ENCODE results near the gene PPIL1. TPM values are rescaled to one million over a fixed set of nuclear protein-coding genes. Genes with fewer than 3 reads are reported as not detected.
A peak's percentile ranks its signal among the peaks of the same experiment; 100 is the strongest.

PPIL1 gene
- total and polyA plus RNA-seq, 2 of the 8 experiments (the other 6 are each of a cell fraction or from before 2014, with no cell fraction given): 83.7 to 86.5 TPM

GRCh38 chr6:36857325-36857724 lies 17.3 kb downstream of the PPIL1 start:
- no peak overlapping the region for H3K18ac ChIP-seq (ENCODE audit: extremely low read depth, low read length)
- peaks cover 0 to 3% of the 10 kb centered on the region in 2 experiments; a peak in 2 of 4 replicates for H3K9me3 ChIP-seq (ENCODE audit: insufficient read depth in 2 of 2, low read depth in 1 of 2, low read length in 1 of 2)
- no peak overlapping the region for H4K5ac ChIP-seq (ENCODE audit: insufficient read length, low read depth, low read length)
- H2BK5ac ChIP-seq (ENCODE audit: low read depth, low read length): no peak overlapping the region; the same call in 1 of the 2 replicates
- H2BK120ac ChIP-seq (replicated peaks; ENCODE audit: low read depth, low read length): no peak overlapping the region
- POLR2A ChIA-PET (ENCODE audit: partially characterized antibody): interaction anchor here (1.0 kb wide), 1 partner anchor 17 kb away, joined by 5 read pairs; no protein-coding TSS in a partner anchor
- no peak overlapping the region for H3K27ac ChIP-seq (ENCODE audit: low read depth, low read length)
- no peak for DNase-seq (ENCODE audit: low read depth in 1 of 2, low spot score in 2 of 2)
- H3K36me3 ChIP-seq (ENCODE audit: control insufficient read depth in 2 of 4, insufficient read depth in 4 of 4, low read length in 3 of 4): peaks cover 9 to 49% (median 18%) of the 10 kb centered on the region in 4 experiments; a peak in 7 of 8 replicates
- H4K91ac ChIP-seq (replicated peaks; ENCODE audit: insufficient read length, low read length): no peak overlapping the region
- H3K23ac ChIP-seq (ENCODE audit: insufficient read length): no peak overlapping the region
- H4K20me1 ChIP-seq (replicated peaks in 1 of 2; ENCODE audit: control insufficient read depth in 1 of 2, insufficient read depth in 2 of 2, low read length in 2 of 2): no peaks in the 10 kb centered on the region
- H3K4me1 ChIP-seq (replicated peaks in 1 of 4; ENCODE audit: control insufficient read depth in 3 of 4, insufficient read depth in 4 of 4, low read length in 3 of 4): peaks cover 2 to 11% (median 3%) of the 10 kb centered on the region in 4 experiments; a peak in 5 of 7 replicates
- H3K14ac ChIP-seq (ENCODE audit: insufficient read length): no peak overlapping the region
- no peak overlapping the region for H2BK20ac ChIP-seq (ENCODE audit: low read length)
- H3K4ac ChIP-seq (replicated peaks; ENCODE audit: insufficient read length, low read depth, low read length): no peak overlapping the region
- H3K23me2 ChIP-seq (ENCODE audit: low read depth, low read length): no peaks in the 10 kb centered on the region
- 0 out of 2 replicates have a peak overlapping the region, but pooled peaks have one; percentile 27 for H2BK12ac ChIP-seq (ENCODE audit: low read depth, low read length)
- no peak overlapping the region for H2AFZ ChIP-seq (ENCODE audit: low read length)
- no peak overlapping the region for H2BK15ac ChIP-seq (ENCODE audit: low read length)
- TF ChIP-seq RBBP5 (IDR thresholded peaks at IDR 0.05; ENCODE audit: borderline replicate concordance, low read depth, low read length): no peak
- TF ChIP-seq E2F6 (IDR thresholded peaks at IDR 0.05): no peak
- TF ChIP-seq SP2 (IDR thresholded peaks at IDR 0.05; ENCODE audit: low read length): no peak
- TF ChIP-seq ATF2 (IDR thresholded peaks at IDR 0.05; ENCODE audit: low read length): no peak
- H3K56ac ChIP-seq (replicated peaks; ENCODE audit: insufficient read length, low read depth, low read length): no peak overlapping the region
- 89% methylated on average over 4 of the region's 4 CpGs; no CpG with 5 or more reads in 1 of the 2 experiments for WGBS, 2 experiments (ENCODE audit: extremely low coverage in 1 of 2, insufficient coverage in 1 of 2, insufficient read length in 1 of 2, insufficient replicate concordance in 2 of 2, low coverage in 1 of 2, low lambda C conversion rate in 2 of 2, missing lambda C conversion rate in 1 of 2)
- CTCF ChIA-PET (ENCODE audit: partially characterized antibody): interaction anchor here (0.6 to 12.6 kb wide), 6 partner anchors 9 to 233 kb away, joined by 4 to 99 read pairs (median 4); no protein-coding TSS in a partner anchor
- H3K4me3 ChIP-seq (ENCODE audit: extremely low read depth in 1 of 4, insufficient read depth in 2 of 4, low read depth in 3 of 4, low read length in 4 of 4): no peak overlapping the region
- no peak overlapping the region for H3K4me2 ChIP-seq (ENCODE audit: insufficient read depth in 1 of 2, low read depth in 2 of 2, low read length in 2 of 2)
- H3K27me3 ChIP-seq (replicated peaks in 1 of 4; ENCODE audit: control insufficient read depth in 3 of 4, extremely low read depth in 1 of 4, insufficient read depth in 3 of 4, low read length in 3 of 4): no peaks in the 10 kb centered on the region
- no peak overlapping the region for H3K9ac ChIP-seq (replicated peaks in 1 of 4; ENCODE audit: extremely low read depth in 1 of 4, low read depth in 3 of 4, low read length in 3 of 4)
- no peak overlapping the region for H2AK5ac ChIP-seq (ENCODE audit: low read depth, low read length)
- no peak overlapping the region for H4K8ac ChIP-seq (ENCODE audit: extremely low read depth, insufficient read depth, low read length)
- FAIRE-seq: no peak
- H3K79me1 ChIP-seq (ENCODE audit: low read depth, low read length): peaks cover 13% of the 10 kb centered on the region; the same call in 1 of the 2 replicates
- peaks cover 3 to 33% of the 10 kb centered on the region in 2 experiments; a peak in 3 of 4 replicates for H3K79me2 ChIP-seq (ENCODE audit: control insufficient read depth in 1 of 2, insufficient read depth in 2 of 2, low read length in 2 of 2)
